ENCODE data around the gene ZNF555.

DNA sequence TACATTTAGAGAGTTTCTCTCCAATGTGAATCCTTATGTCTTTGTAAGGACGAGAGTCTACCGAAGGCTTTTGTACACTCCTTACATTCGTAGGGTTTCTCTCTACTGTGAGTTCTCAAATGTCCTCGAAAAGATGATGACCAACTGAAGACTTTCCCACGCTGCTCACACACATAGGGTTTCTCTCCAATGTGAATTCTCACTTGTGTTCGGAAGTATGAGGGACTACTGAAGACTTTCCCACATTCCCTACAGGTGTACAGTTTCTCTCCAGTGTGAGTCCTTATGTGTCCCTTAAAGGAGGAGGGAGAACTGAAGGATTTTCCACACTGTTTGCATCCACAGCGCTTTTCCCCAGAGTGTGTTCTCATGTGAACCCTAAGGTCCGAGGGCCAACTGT, 55.4 kb downstream of the ZNF555 start:
- TF ChIP-seq RFX5 (IDR thresholded peaks at IDR 0.05; ENCODE audit: low read depth, low read length) (no peak), CEBPB (tag; IDR thresholded peaks at IDR 0.05) (no peak), TSHZ1 (CRISPR knock-in tag; IDR thresholded peaks at IDR 0.05) (no peak), IRF2 (CRISPR knock-in tag; IDR thresholded peaks at IDR 0.05) (no peak), RBFOX2 (IDR thresholded peaks at IDR 0.05; ENCODE audit: low read depth, low read length) (no peak), POLR2AphosphoS5 (IDR thresholded peaks at IDR 0.05; ENCODE audit: control insufficient read depth, insufficient read depth, low read depth, low read length) (no peak), FOXA3 (CRISPR knock-in tag; conservative IDR thresholded peaks at IDR 0.05 in 1 of 2, IDR thresholded peaks at IDR 0.05 in 1 of 2) (no peak), CBFA2T3 (IDR thresholded peaks at IDR 0.05) (no peak)

Measured in K562 (cell line).